ENCODE data around the gene FLOT1.

DNA sequence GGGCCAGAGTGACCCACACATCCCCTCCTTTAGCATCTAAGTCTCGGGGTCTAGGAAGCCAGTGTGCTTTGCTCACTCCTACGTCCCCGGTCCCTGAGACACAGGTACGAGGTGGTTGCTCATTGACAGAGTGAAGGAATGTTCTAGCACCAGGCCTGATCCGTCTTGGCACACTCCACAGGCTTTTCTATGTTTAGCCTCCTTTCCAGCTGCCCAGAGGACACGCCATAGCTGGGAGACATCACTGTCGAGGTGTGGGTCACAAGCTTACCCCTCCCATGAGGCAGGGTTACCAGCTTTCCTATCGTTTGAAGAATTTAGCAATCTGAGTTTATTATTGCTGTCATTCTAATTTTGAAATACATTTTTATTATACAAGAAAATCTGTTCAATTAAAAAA is 32.2 kb upstream of the FLOT1 start:
- no peak for TF ChIP-seq RBM39 (optimal IDR thresholded peaks at IDR 0.05; ENCODE audit: low read depth, low read length)
- TF ChIP-seq EP300 (IDR thresholded peaks at IDR 0.05; ENCODE audit: low read length): no peak
- TF ChIP-seq JUN (IDR thresholded peaks at IDR 0.05; ENCODE audit: borderline replicate concordance, low read depth, low read length): no peak
- TF ChIP-seq JUN (CRISPR knock-in tag; IDR thresholded peaks at IDR 0.05; ENCODE audit: borderline replicate concordance): no peak
- TF ChIP-seq ZNF175 (CRISPR knock-in tag; IDR thresholded peaks at IDR 0.05; ENCODE audit: low read depth): no peak
- TF ChIP-seq SIN3A (IDR thresholded peaks at IDR 0.05; ENCODE audit: borderline replicate concordance in 2 of 2, control insufficient read depth in 1 of 2, low read depth in 2 of 2, low read length in 2 of 2): no peak
- TF ChIP-seq, protein P1, sequence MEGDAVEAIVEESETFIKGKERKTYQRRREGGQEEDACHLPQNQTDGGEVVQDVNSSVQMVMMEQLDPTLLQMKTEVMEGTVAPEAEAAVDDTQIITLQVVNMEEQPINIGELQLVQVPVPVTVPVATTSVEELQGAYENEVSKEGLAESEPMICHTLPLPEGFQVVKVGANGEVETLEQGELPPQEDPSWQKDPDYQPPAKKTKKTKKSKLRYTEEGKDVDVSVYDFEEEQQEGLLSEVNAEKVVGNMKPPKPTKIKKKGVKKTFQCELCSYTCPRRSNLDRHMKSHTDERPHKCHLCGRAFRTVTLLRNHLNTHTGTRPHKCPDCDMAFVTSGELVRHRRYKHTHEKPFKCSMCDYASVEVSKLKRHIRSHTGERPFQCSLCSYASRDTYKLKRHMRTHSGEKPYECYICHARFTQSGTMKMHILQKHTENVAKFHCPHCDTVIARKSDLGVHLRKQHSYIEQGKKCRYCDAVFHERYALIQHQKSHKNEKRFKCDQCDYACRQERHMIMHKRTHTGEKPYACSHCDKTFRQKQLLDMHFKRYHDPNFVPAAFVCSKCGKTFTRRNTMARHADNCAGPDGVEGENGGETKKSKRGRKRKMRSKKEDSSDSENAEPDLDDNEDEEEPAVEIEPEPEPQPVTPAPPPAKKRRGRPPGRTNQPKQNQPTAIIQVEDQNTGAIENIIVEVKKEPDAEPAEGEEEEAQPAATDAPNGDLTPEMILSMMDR (IDR thresholded peaks at IDR 0.05 in 2 of 3, conservative IDR thresholded peaks at IDR 0.05 in 1 of 3; ENCODE audit: insufficient read depth in 2 of 3, low read depth in 1 of 3, low read length in 3 of 3): no peak
